Measurements from ENCODE around the gene MCHR2.
"Not testable (repeated sequence)": the region's sequence is repeated elsewhere in the genome, so short reads cannot be mapped to it uniquely, and the experiment has no call there.

MCHR2 gene

GRCh38 chr6:99993533-99994251 is at the start of gene MCHR2:
MCHR2 (minus strand) TSS chr6:99994223; CDS start chr6:99956147, 38,076 bp downstream.
- no peak for DNase-seq

GRCh38 chr6:100038546-100038945 is 44.5 kb upstream of the MCHR2 start:
- DNase-seq, result not testable (repeated sequence)

DNA sequence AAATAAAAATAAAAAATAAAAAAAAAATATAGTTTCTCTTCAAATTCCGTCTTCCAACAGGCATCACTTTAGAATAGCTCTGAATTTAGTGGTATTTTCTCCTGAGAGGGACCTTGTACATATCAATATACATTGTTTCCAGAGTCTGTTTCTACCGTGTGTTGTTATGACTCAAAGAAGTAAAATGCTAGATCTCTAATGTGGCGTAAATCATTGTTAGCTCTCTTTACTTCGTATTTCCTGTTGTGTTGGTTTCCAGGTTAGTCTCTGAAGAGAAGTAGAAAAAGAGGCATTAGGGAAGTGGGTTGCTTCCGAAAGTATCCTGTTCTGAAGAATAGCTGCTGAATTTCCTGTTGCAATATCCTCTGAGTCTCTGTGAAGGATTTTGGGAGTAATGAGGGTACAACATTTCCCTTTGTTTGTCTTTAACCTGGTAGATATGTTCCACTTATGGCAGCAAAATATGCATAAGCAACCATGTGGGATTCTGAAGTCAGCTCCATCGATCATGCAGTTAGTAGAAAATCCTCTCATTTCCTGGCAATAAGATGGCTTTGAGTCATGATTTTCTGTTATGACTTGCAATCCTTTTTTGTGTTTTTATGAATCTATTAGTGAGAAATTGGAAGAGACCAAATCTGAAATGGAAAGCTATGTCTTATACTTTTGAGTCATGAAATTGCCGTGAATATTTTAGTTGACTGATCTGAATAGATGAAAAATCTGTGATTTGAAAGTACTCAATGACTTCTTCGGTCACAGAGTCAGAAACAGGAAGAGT is 42.0 kb upstream of the MCHR2 start:
- DNase-seq, result no peak

DNA sequence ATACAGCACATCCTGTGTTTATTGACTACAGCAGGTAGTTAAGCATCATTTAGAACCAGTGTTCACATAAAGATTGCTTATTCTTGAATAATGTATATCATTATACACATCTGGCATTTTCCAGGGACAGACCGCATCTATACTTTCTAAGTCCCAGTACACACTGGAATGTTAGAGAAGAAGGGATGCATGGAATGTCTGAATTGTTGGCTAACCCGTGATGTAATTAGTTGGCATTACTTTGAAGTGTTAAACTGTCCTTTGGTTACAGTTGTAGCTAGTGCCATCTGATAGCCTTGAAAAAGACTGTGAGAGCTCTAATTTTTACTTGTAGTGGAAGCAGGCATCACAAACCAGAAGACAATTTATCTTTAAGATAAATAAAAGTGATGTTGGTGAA is 29.8 kb upstream of the MCHR2 start:
- DNase-seq, result no peak

- DNase-seq, result no peak
Observed at GRCh38 chr6:100022847-100023246, 28.8 kb upstream of the MCHR2 start.

DNA sequence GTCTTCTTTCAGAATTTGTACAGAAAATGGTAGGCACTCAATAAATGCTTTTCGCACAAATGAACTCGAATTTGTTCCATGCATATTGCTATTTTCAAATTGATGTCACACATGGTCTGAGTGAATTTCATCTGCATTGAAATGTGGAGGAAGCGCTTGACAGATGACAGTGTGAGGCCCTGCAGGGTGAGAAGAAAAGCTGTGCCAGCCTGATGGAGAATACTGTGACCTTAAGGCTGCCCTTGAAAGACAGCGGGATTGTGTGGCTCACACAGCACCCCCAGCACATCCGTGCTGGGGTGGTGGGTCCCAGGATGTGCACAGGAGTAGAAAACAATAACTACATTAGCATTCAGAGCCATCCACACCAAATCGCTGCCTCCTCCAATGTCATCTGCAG is 14.8 kb upstream of the MCHR2 start:
- DNase-seq, result no peak

- DNase-seq, result peak in 1 of 2 donors; percentile 40
Observed at GRCh38 chr6:100001915-100002388, 7.9 kb upstream of the MCHR2 start.

DNA sequence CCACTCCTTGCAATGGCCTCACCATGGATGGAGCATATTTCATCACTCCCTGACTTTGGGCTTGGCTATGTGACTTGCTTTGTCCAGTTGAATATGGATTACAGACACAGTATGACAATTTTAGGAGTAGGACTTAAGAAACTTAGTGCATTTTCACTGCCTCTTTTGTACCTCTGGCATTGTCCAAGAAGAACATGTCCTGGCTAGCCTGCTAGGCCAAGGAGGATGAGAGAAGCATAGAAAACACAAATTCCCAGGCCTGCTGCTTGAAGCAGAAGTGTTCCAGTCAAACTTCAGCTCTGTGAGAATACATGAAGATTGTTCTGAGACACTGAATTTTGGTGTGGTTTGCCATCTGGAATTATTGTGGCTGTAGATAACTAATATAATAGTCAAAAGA is 3.1 kb upstream of the MCHR2 start:
- DNase-seq, result no peak

DNA sequence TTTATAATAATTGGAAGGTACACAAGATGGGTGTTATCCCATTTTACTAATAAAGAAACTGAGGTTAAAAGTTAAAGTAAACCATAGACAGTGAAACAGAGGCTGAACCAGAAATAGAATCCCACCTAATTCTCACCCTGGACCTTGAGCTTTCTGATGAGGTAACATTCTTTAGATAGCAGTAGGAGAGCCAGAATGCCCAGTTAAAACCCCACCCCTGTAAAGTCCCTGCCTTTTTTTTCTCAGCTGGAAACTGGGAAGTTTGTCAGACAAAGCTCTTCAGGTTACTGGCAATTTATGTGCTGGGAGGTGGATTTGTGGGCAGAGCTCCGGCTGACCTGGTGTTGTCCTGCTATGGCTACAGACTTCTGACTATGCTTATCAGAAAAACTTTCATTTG is 1.9 kb upstream of the MCHR2 start:
- DNase-seq, result no peak

DNA sequence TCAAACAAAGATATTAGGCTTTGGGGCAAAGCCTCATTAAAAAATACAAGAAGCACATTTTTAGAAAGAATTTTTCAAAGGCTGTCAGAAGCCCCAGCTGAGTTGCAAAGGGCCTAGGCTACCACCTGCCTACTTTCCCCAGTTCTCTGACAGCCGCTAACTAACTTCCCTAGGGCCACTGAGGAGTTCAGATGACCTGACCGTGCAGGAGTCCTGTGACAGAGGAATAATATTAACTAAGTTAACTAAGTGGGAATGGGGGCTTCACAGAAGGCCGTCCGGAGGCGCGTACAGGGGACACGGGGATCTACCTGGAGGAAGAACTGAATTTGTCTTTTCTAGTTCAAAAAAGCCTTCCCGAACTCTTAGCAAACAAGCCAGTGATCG is 884 bp downstream of the MCHR2 start:
- DNase-seq, result no peak

- no peak for DNase-seq
Observed at GRCh38 chr6:99991955-99992354, 2.1 kb downstream of the MCHR2 start.

GRCh38 chr6:99980741-99981140 is 13.3 kb downstream of the MCHR2 start:
- DNase-seq, result no peak

GRCh38 chr6:99979953-99980352 is 14.1 kb downstream of the MCHR2 start:
- DNase-seq, result no peak

- DNase-seq, result no peak
Observed at GRCh38 chr6:99967052-99967451, 27.0 kb downstream of the MCHR2 start.

GRCh38 chr6:99960027-99960426 is 34.0 kb downstream of the MCHR2 start:
- no peak for DNase-seq

DNA sequence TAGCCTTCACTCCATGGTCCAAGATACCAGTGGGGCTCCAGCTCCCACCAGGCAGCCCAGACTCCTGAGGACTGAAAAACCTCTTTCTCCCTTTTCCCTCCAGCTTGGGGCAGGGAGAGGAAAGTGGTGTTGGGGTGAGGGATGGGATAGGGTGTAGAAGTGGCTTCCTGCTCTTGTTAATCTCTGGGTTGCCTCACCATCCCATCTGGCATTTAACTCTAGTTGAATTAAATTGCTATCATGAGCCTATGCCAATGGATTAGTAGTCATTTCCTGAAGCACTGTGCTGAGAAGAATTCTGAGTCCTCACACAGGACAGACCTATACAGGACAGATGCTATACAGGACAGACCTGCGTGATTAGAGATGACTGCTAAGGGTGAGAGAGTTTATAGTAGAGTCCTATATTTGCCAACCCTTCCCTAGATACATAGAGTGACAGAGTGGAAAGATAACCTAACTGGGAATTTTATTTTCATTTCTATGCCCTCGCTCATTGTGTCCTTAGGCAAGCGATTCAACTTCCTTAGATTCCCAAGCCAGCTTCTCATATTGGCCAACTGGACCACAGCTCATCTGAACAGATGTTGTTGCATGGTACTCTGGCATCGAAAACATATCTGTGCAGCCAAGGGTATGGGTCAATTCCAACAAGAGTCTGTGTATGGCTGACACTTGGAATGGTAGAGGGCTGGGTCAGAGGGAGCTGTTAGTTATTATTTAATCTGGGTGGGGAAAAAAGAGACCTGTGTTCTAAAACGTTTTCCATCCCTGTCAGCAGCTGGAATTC is 42.8 kb downstream of the MCHR2 start:
- no peak for DNase-seq

DNA sequence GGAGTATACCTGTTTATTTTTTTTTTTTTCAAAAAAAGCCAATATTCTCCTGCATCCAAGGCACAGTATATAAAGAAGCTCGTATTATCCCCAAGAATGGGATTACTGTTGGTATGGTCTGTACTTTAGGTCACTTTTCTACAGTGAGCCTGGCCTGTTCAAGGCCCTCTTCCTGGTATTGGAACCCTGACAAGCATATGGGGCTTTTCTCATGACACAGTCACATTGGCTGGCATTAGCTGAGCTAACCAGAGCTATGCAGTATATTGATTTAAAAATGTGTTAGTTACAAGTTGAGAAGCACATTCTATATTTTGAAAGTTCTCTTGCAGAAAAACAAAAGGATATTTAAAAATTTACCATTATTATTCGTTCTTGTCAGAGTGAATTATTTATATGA is 48.0 kb downstream of the MCHR2 start:
- DNase-seq, result no peak

GRCh38 chr6:99943846-99944245 is 50.2 kb downstream of the MCHR2 start:
- no peak for DNase-seq

- DNase-seq, result no peak
Observed at GRCh38 chr6:99940582-99940981, 53.4 kb downstream of the MCHR2 start.

DNA sequence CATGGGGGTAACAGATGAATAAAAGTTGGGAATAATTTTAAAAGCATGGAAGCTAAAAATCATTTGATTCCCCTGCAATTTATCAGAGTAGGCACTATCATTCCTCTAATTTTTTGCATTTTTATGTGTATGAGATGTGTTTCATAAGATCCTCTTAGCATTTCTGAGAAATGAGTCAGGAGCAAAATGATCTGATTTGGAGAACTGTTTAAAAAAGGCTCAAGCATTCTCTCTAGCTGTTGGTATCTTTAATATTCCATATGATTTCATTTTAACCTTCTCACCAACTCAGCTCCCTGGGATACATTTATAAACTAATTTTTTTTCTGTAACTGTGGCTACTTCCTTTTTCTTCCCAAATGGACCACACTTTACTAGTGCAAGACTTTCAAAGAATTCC is 60.9 kb downstream of the MCHR2 start:
- no peak for DNase-seq

DNA sequence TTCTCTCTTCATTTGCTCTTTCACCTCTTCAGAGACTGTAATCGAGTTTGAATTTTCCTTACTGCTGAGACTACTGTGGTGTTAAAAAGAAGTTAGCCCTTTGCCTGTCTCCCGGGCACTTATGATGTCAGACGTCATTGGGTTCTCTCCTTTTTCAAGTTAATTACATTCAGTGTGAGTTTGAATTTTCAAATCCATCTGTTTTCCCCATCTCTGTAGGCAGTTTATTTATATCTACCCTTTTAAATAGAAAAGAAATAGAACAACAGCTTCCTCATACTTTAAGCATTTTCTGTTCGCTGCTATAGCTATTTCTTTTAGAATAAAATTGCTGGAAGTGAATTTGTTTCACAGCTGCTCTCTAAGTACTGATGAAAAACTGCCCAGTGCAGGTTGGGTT is 81.4 kb downstream of the MCHR2 start:
- DNase-seq, result no peak

- peak in 1 of 2 donors; percentile 21 for DNase-seq
Observed at GRCh38 chr6:99905209-99906106, 88.6 kb downstream of the MCHR2 start.
